D721Med (cell line): ENCODE results near the gene MAP2K6.

Experiments
- DNase-seq: peaks from one replicate; pipeline ENCODE4 v3.0.0; 2011; ENCODE audit warnings: low spot score; ENCODE audit not compliant: insufficient read length
- FAIRE-seq: peaks from 2 replicates; lab custom pipeline; 2011; peaks lifted over from hg19 to GRCh38; lab: Jason Lieb, UNC
- TF ChIP-seq, protein P1 (sequence below): IDR thresholded peaks from 2 replicates; pipeline ENCODE4 v1.5.1; 2012; ENCODE audit warnings: mild to moderate bottlenecking, control low read depth; ENCODE audit not compliant: insufficient read depth; ENCODE audit errors: missing control alignments

The MAP2K6 gene

DNA sequence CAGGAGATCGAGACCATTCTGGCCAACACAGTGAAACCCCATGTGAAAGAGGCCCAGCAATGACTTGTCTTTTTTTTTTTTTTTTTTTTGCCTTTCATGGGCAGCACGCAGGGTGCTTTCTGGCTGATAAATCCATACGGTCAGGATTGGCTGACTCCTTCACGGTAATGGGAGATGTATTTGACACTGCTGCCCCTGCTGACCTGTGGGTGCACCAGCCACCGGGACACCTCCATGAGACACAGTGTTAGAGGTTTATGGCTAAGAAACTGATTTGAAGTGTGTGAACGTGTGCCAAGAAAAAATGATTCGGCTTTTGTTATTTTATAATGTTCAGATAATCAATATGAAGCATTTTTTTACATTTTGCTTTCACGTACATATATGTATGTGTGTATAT, 48.4 kb downstream of the MAP2K6 start:
- no peak for FAIRE-seq
- DNase-seq, result no peak
- TF ChIP-seq, protein P1, sequence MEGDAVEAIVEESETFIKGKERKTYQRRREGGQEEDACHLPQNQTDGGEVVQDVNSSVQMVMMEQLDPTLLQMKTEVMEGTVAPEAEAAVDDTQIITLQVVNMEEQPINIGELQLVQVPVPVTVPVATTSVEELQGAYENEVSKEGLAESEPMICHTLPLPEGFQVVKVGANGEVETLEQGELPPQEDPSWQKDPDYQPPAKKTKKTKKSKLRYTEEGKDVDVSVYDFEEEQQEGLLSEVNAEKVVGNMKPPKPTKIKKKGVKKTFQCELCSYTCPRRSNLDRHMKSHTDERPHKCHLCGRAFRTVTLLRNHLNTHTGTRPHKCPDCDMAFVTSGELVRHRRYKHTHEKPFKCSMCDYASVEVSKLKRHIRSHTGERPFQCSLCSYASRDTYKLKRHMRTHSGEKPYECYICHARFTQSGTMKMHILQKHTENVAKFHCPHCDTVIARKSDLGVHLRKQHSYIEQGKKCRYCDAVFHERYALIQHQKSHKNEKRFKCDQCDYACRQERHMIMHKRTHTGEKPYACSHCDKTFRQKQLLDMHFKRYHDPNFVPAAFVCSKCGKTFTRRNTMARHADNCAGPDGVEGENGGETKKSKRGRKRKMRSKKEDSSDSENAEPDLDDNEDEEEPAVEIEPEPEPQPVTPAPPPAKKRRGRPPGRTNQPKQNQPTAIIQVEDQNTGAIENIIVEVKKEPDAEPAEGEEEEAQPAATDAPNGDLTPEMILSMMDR, result no peak

DNA sequence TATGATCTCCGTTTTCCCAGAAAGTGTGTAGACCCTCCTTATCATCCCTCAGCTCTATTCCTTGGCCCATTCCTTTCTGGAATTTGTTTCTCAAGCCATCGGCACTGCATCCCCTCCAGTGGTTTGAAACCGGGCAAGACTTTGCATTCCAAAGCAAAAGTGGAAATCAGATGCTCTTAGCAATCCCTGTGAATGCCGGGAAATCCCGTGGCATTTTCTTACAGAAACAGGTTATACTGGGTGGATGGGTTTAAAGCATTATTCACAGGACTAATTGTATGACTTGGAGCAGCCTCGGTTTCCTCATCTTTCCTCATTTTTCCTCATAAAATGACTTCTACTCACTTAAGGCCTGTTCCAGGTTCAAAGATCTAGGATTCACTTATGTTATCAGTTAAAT, 52.0 kb downstream of the MAP2K6 start:
- DNase-seq (no peak), FAIRE-seq (no peak)
- TF ChIP-seq, protein P1, result no peak

DNA sequence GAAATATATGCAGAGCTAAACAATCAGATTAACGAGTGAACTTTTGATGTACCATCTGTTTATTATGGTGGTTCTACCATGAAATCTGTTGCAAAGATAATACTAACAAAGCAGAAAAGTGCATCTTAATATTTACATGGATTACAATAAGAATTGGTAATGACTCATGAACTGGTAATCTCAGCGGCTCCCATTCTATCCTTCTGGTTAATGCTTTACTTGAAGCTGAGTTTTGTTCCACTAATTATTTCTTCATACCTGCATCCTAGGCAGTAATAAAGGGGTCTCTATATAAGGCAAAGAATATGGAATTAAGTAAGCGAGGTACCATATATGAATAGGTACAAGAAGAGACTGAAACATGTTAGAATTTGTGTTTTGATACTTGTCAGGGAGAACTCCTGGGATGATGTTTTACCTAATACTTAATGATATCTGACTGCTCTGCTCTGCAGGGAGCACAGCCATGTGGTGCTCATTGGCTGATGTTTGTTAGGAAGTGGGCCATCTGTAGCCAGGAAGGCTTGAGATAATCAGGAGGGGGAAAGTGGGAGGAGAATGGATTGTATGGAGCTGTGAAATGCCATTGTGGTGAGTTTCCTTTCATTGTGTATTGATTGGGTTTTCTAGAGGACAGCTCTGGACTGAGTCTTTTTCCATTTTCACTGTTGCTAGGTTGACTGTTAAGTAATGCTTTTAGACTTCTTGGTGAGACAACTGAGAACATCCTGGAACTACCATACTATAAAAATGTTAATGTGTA, 52.6 kb downstream of the MAP2K6 start:
- TF ChIP-seq, protein P1, result no peak
- DNase-seq, result no peak
- peak; percentile 16 for FAIRE-seq

DNA sequence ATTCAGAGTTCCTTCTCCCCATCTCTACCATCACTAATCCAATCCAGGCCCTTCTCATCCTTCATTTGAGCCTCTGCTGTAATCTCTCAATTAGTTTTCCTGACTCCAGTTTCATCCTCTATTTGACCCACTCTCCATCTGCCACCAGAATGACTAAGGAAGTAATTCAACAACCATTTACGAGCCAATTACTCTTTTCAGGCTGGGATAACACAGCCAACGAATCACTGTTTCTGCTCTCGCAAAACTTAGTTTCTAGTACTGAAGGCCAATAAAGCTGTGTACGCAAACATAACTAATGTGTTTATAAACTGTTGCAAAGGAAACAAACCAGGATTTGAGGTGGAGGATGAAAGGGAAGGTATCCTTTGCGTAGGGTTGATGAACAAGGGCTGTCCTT, 53.7 kb downstream of the MAP2K6 start:
- FAIRE-seq (peak; percentile 55), DNase-seq (no peak)
- TF ChIP-seq, protein P1, result no peak

DNA sequence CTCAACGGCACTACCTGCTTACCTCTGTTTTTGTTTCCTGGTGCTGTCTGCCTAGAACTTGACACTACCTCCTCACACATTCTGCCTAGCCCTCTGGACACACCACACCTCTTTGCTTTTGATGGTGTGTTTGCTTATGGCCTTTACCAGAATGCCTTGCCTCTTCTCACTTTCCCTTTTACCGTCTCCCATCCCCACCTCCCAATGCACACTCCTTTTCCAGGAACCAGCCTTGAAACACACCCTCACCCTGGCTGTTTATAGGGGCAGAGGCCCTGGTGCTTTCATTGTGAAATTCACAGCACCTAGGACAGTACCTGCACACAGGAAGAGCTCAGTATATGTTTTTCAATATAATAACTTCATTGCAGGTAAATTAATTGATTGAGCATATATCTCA, 56.2 kb downstream of the MAP2K6 start:
- FAIRE-seq, result no peak

DNA sequence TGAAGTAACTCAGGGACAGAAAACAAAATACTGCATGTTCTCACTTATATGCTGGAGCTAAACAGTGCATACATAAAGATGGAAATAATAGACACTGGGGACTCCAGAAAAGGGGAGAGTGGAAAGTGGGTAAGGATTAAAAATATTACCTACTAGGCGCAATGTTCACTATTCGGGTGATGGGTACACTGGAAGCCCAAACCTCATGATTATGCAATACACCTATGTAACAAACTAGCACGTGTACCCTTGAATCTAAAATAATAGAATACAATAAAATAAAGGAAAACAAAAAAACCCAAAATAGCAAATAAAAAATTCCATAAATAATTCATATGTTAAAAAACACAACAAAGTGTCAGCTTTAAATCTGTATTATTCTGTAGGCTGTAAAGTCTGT, 56.9 kb downstream of the MAP2K6 start:
- no peak for DNase-seq
- TF ChIP-seq, protein P1, result no peak
- FAIRE-seq, result no peak

More for the DNA sequence above, 56.2 kb downstream of the MAP2K6 start:
- no peak for DNase-seq
- TF ChIP-seq, protein P1, result no peak
